Non-pigmented ciliary epithelial cell (primary cell): ENCODE measurements around the gene FBXW5.

Experiments
- DNase-seq: peaks from one replicate; pipeline ENCODE4 v3.0.0-alpha.2; 2010; ENCODE audit warnings: low read depth

FBXW5 gene

GRCh38 chr9:136944519-136945332 is at the start of gene FBXW5, which contains the start of gene C8G:
TSS of gene FBXW5 (minus strand) at chr9:136944738. CDS start at chr9:136944083, 655 bp downstream.
TSS of gene C8G (plus strand) at chr9:136945243. CDS start at chr9:136945321, 78 bp downstream.
- peak; percentile 28 for DNase-seq

- DNase-seq, result no peak
Measured at GRCh38 chr9:136992819-136993369, 48.4 kb upstream of the FBXW5 start.

GRCh38 chr9:136991993-136992818 is 47.7 kb upstream of the FBXW5 start, which contains the start of gene PAXX:
TSS of gene PAXX (plus strand) at chr9:136992422. CDS start at chr9:136992444, 22 bp downstream.
- DNase-seq, result peak; percentile 44

GRCh38 chr9:136990242-136990911 is 45.8 kb upstream of the FBXW5 start:
- DNase-seq, result no peak

GRCh38 chr9:136988872-136989271 is 44.3 kb upstream of the FBXW5 start:
- no peak for DNase-seq

GRCh38 chr9:136985853-136986252 is 41.3 kb upstream of the FBXW5 start:
- DNase-seq, result no peak

GRCh38 chr9:136985027-136985602 is 40.6 kb upstream of the FBXW5 start:
- DNase-seq, result no peak

GRCh38 chr9:136984464-136985026 is 40.0 kb upstream of the FBXW5 start:
- DNase-seq, result no peak

GRCh38 chr9:136983656-136984314 is 39.2 kb upstream of the FBXW5 start:
- DNase-seq, result no peak

GRCh38 chr9:136983167-136983566 is 38.6 kb upstream of the FBXW5 start:
- DNase-seq, result no peak

- DNase-seq, result no peak
Measured at GRCh38 chr9:136982232-136983051, 37.9 kb upstream of the FBXW5 start, which contains the start of gene LCNL1. TSS of gene LCNL1 (plus strand) at chr9:136982993. CDS start at chr9:136983587, 594 bp downstream.

- DNase-seq, result no peak
Measured at GRCh38 chr9:136981588-136982231, 37.2 kb upstream of the FBXW5 start.

GRCh38 chr9:136980669-136981478 is 36.3 kb upstream of the FBXW5 start:
- no peak for DNase-seq

GRCh38 chr9:136979769-136980587 is 35.4 kb upstream of the FBXW5 start:
- DNase-seq, result no peak

- no peak for DNase-seq
Measured at GRCh38 chr9:136978865-136979544, 34.5 kb upstream of the FBXW5 start.

GRCh38 chr9:136978073-136978864 is 33.7 kb upstream of the FBXW5 start:
- no peak for DNase-seq
